ENCODE results near the gene TAF6. TPM values are rescaled to one million over a fixed set of nuclear protein-coding genes. Genes with fewer than 3 reads are reported as not detected.

Gene TAF6
- total RNA-seq, 1 donor from 2014 or later: 20.8 TPM

GRCh38 chr7:100095704-100096103 lies 23.5 kb downstream of the TAF6 start:
- no peak for DNase-seq (ENCODE audit: low read depth in 2 of 2)

DNA sequence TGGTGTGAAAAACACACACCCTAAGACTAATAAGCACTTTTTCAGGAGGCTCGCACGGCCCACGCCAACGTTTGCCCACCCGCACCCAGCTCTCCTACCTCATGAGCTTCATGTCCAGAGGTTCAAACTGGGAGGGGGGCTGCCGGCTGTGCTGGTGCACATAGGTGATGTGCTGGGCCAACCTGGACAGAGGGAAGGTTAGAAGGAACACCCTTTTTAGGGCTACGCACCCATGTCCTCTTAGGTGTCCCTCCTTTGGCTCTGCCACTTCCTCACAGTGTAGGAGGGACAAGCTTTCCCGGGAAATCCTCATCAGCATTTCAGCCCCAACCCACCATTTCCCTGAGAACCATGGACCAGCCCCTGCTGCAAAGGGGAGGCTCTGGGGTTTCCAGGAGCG lies 23.9 kb downstream of the TAF6 start:
- no peak for DNase-seq (ENCODE audit: low read depth in 2 of 2)

DNA sequence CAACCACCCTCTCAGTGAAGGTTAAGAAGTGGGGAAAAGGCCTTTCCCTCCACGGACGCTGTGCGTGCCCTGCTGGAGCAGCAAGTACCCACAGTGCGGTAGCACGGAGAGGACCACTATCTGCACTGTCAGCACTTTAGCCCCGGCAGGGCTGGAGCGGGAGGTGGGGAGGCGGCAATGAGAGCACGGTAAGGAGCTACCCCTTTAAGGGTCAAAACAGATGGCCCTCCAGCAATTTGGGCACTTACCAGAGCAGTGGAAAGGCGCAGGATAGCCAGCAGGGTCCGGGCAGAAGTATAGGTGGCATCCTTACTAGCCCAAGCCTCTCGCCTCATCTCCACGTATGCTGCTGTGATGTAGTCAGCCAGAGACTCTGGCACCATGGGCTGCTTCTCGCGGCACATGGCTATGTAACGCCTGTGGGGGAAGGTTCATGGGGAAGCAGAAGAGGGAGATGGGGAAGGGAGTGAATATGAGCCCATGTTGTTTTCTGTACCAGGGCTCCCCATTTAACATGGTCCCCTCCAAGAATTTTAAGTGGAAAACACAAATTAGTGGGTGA lies 25.2 kb downstream of the TAF6 start:
- DNase-seq (ENCODE audit: low read depth in 2 of 2): no peak

- DNase-seq (ENCODE audit: low read depth in 2 of 2): no peak
These were observed 25.7 kb downstream of the TAF6 start for GRCh38 chr7:100093498-100093897.

- DNase-seq (ENCODE audit: low read depth in 2 of 2): peak; percentile 48 to 57
These were observed 26.1 kb downstream of the TAF6 start for GRCh38 chr7:100093054-100093453.

- DNase-seq (ENCODE audit: low read depth in 2 of 2): no peak
These were observed 27.6 kb downstream of the TAF6 start for GRCh38 chr7:100091411-100092181.

GRCh38 chr7:100090527-100091410 lies 28.4 kb downstream of the TAF6 start:
- no peak for DNase-seq (ENCODE audit: low read depth in 2 of 2)

DNA sequence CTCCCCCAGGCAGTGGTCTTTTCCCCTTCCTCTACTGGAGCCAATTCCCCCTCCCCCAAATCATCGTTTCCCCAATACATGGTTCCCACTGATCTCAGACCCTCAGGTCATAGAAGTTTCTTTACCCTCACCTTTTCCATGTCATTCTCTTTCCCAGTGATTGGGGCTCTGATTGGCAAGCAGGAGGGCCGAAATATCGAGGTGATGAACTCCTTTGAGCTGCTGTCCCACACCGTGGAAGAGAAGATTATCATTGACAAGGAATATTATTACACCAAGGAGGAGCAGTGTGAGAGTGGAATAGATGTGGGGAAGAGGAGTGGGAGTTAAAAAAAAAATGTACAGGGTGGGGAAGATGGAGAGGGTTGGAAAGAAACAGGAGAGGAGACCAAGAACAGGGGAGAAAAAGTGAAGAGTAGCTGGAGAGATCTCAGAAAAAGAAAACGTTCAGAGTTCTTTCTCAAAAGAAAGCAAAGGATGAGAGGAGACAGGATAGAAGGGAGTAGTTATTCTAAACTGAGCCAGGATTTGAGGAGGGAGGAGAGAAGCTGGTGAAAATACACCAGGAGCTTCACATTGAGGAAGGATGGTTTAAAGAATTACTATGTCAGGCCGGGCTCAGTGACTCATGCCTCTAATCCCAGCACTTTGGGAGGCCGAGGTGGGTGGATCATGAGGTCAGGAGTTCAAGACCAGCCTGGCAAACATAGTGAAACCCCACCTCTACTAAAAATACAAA lies 29.5 kb downstream of the TAF6 start:
- DNase-seq (ENCODE audit: low read depth in 2 of 2): no peak

GRCh38 chr7:100088621-100089457 lies 30.3 kb downstream of the TAF6 start, which contains the start of gene COPS6:
TSS of gene COPS6 (plus strand) at chr7:100088969. CDS start at chr7:100088991, 22 bp downstream.
- DNase-seq (ENCODE audit: low read depth in 2 of 2): peak; percentile 78 to 81

DNA sequence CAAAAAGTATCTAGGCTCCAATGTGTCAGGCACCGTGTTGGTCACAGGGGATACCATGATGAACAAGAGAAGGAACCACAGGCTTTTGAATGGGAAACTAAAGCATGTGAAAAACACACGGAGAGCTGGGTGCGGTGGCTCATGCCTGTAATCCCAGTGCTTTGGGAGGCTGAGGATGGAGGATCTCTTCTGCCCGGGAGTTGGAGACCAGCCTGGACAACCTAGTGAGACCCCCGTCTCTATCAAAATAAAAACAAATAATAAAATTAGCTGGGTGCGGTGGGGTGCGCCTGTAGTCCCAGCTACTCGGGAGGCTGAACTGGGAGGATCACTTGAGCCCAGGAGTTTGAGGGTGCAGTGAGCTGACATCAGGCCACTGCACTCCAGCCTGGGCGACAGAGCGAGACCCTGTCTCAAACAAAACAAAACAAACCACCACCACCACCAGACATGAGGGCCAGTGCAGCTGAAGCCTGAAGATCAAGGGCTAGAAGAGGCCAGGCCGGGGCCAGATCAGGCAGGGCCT lies 31.0 kb downstream of the TAF6 start:
- no peak for DNase-seq (ENCODE audit: low read depth in 2 of 2)

DNA sequence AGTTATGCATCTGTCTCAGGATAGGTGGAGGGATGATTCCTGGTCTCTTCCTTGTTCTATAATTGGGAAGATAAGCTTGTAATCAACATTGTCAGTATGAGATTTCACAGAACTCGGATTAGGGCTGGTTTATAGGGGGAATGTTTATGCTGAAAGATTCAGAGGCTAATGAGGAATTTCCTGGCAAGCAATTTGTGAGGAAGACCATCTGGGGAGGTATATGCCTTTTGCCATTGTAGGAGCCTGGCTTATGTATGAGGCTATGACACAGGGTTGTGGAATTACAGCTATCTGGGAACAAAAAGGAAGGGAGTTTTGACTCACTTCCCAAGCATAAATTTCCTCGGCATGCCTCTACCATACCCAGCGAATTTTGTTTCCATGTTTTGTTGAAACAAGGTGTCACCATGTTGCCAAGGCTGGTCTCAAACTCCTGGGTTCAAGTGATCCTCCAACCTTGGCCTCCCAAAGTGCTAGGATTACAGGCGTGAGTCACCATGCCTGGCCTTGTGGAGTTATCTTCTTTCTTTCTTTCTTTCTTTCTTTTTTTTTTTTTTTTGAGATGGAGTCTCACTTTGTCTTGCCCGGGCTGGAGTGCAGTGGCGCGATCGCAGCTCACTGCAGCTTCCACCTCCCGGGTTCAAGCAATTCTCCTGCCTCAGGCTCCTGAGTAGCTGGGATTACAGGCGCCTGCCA lies 32.0 kb downstream of the TAF6 start:
- peak; percentile 94 to 99 for DNase-seq (ENCODE audit: low read depth in 2 of 2)

GRCh38 chr7:100085515-100085914 lies 33.6 kb downstream of the TAF6 start:
- DNase-seq (ENCODE audit: low read depth in 2 of 2): no peak

GRCh38 chr7:100082978-100083377 lies 36.2 kb downstream of the TAF6 start:
- DNase-seq (ENCODE audit: low read depth in 2 of 2): no peak

- peak; percentile 99 for DNase-seq (ENCODE audit: low read depth in 2 of 2)
These were observed 37.5 kb downstream of the TAF6 start, which contains the start of gene ZNF3 for GRCh38 chr7:100081535-100082102. TSS of gene ZNF3 (minus strand) at chr7:100081723. CDS start at chr7:100077357, 4,366 bp downstream.

- DNase-seq (ENCODE audit: low read depth in 2 of 2): peak; percentile 37 to 58
These were observed 38.1 kb downstream of the TAF6 start for GRCh38 chr7:100080907-100081534.

- DNase-seq (ENCODE audit: low read depth in 2 of 2): no peak
These were observed 40.1 kb downstream of the TAF6 start for GRCh38 chr7:100079024-100079560.

DNA sequence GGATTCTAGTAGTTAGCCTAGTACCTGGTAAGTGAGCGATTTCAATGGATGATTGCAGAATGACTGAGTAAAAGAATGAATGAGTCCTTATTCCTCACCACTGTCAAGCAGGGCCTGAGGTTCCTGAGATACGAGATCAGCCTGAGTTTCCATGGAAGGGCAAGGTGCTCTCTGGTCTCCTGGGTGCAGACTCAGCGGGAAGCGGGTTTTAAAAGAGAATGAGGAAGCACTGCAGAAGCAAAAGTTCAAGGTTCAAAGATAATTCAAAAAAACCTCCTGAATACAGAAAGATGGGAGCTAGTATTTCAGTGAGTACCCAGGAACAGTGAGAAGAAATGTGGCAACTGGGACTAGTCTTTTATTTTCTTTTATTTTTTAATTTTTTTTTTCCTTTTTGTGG lies 42.0 kb downstream of the TAF6 start:
- no peak for DNase-seq (ENCODE audit: low read depth in 2 of 2)

- DNase-seq (ENCODE audit: low read depth in 2 of 2): no peak
These were observed 43.7 kb downstream of the TAF6 start for GRCh38 chr7:100075418-100075817.
